ENCODE data around the gene ADCY7.
"Not testable (repeated sequence)": the region's sequence is repeated elsewhere in the genome, so short reads cannot be mapped to it uniquely, and the experiment has no call there.

The ADCY7 gene

GRCh38 chr16:50338371-50339231 is 72.2 kb downstream of the ADCY7 start:
- no peak overlapping the region for H3K27ac Mint-ChIP-seq
- DNase-seq (no peak), ATAC-seq (replicated peaks) (no peak)
- H3K36me3 Mint-ChIP-seq: peaks cover 23 to 41% of the 10 kb centered on the region in 2 donors
- no peaks in the 10 kb centered on the region for H3K9me3 Mint-ChIP-seq
- H3K4me3 Mint-ChIP-seq: no peak overlapping the region
- peaks cover 6% of the 10 kb centered on the region in 2 donors for H3K4me1 Mint-ChIP-seq
- H3K27me3 Mint-ChIP-seq: no peaks in the 10 kb centered on the region

DNA sequence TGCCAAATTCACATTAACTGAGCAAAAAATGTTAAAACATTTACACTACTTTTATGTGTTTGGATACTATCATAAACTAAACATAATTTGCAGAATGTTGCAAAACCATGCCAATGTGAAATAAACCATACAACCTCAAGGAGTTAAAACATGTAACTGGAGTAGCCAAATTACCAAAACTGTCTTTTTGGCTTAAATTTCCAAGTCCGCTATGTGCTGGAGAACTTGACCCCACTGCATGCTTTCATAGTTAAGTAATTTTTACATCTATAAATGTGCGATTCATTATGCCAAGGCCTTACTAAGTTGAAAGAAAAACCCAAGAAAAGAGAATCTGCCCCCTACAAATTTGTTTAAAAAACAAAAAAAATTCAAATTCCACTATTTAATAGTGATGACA is 74.2 kb downstream of the ADCY7 start:
- Mint-ChIP-seq H3K27ac (no peak overlapping the region), H3K36me3 (peaks cover 24 to 43% of the 10 kb centered on the region in 2 donors), H3K4me3 (no peak overlapping the region), H3K9me3 (no peaks in the 10 kb centered on the region), H3K4me1 (peaks cover 6 to 7% of the 10 kb centered on the region in 2 donors), H3K27me3 (no peaks in the 10 kb centered on the region)
- DNase-seq (no peak), ATAC-seq (replicated peaks) (no peak)

DNA sequence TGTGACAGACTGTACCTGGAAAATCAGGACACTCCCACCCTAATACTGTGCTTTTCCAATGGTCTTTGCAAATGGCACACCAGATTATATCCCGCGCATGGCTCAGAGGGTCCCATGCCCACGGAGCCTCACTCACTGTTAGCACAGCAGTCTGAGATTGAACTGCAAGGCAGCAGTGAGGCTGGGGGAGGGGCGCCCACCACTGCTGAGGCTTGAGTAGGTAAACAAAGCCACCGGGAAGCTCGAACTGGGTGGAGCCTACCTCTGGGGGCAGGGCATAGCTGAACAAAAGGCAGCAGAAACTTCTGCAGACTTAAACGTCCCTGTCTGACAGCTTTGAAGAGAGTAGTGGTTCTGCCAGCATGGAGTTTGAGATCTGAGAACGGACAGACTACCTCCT is 77.2 kb downstream of the ADCY7 start:
- not testable (repeated sequence) for H3K9me3 Mint-ChIP-seq; H3K4me3 Mint-ChIP-seq; ATAC-seq (replicated peaks); H3K27ac Mint-ChIP-seq; H3K4me1 Mint-ChIP-seq; H3K27me3 Mint-ChIP-seq; DNase-seq
- H3K36me3 Mint-ChIP-seq: peaks cover 42 to 59% of the 10 kb centered on the region in 2 donors

DNA sequence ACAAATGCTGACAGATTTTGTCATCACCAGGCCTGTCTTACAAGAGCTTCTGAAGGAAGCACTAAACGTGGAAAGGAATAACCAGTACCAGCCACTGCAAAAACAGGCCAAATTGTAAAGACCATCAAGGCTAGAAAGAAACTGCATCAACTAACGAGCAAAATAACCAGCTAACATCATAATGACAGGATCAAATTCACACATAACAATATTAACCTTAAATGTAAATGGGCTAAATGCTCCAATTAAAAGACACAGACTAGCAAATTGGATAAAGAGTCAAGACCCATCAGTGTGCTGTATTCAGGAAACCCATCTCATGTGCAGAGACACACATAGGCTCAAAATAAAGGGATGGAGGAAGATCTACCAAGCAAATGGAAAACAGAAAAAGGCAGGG is 78.9 kb downstream of the ADCY7 start:
- H3K36me3 Mint-ChIP-seq: peaks cover 48 to 67% of the 10 kb centered on the region in 2 donors
- not testable (repeated sequence) for H3K27ac Mint-ChIP-seq; ATAC-seq (replicated peaks)

DNA sequence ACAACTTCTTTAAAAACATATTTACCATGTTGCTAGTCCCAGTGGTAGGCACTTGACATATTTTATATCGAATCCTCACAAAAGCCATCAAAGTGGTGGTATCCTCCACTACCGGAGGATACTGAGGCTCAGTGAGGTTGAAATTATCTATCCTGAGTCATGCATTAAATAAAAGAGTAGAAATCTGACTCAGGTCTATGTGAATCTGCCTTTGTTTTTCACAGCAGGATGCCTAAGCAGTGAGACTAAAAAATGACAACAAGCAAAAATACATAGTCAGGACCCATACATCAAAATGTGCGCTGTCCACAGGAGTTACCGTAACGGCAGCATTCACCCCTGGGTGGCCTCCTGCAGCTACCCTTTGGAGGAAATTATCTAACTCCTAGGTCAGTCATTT is 84.8 kb downstream of the ADCY7 start:
- no peaks in the 10 kb centered on the region for H3K27me3 Mint-ChIP-seq
- no peak for DNase-seq
- no peak overlapping the region for H3K4me3 Mint-ChIP-seq
- ATAC-seq (replicated peaks): no peak
- peaks cover 4 to 6% of the 10 kb centered on the region in 2 donors for H3K9me3 Mint-ChIP-seq
- no peak overlapping the region for H3K27ac Mint-ChIP-seq
- H3K36me3 Mint-ChIP-seq: peaks cover 37 to 49% of the 10 kb centered on the region in 2 donors
- peaks cover 0 to 3% of the 10 kb centered on the region in 2 donors for H3K4me1 Mint-ChIP-seq

More for the DNA sequence above, 78.9 kb downstream of the ADCY7 start:
- DNase-seq, H3K9me3 Mint-ChIP-seq, H3K27me3 Mint-ChIP-seq, H3K4me1 Mint-ChIP-seq, H3K4me3 Mint-ChIP-seq: not testable (repeated sequence)

GRCh38 chr16:50351952-50352351 is 85.6 kb downstream of the ADCY7 start:
- no peak for ATAC-seq (replicated peaks)
- no peak overlapping the region for H3K27ac Mint-ChIP-seq

DNA sequence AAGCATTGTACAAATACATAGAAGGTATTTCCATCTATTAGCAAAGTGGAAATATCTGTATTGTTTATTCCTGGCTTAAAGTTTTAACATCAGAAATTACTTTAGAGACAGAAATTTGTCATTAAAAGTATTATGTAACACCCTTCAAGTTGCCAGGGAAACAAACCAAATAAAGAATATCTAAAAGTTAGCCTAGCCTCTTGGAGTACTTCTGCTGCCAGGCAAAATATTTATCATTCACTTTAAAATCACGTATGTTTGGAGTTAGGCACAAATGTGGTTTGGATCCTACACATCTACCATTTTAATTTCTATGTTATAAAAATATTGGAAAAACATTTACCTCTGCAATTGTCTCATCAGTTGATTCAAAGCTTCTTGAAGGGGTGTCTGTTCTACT is 87.7 kb downstream of the ADCY7 start:
- no peak overlapping the region for H3K4me3 Mint-ChIP-seq
- no peak overlapping the region for H3K27ac Mint-ChIP-seq
- no peaks in the 10 kb centered on the region for H3K4me1 Mint-ChIP-seq
- no peak for ATAC-seq (replicated peaks)
- H3K36me3 Mint-ChIP-seq: peaks cover 24 to 27% of the 10 kb centered on the region in 2 donors
- peaks cover 2 to 4% of the 10 kb centered on the region in 2 donors for H3K9me3 Mint-ChIP-seq
- DNase-seq: no peak
- H3K27me3 Mint-ChIP-seq: no peaks in the 10 kb centered on the region

More at GRCh38 chr16:50351952-50352351, 85.6 kb downstream of the ADCY7 start:
- no peaks in the 10 kb centered on the region for H3K27me3 Mint-ChIP-seq
- peaks cover 4 to 6% of the 10 kb centered on the region in 2 donors for H3K9me3 Mint-ChIP-seq
- peaks cover 36 to 45% of the 10 kb centered on the region in 2 donors for H3K36me3 Mint-ChIP-seq
- no peak overlapping the region for H3K4me3 Mint-ChIP-seq
- no peak for DNase-seq
- H3K4me1 Mint-ChIP-seq: peaks cover 0 to 2% of the 10 kb centered on the region in 2 donors

DNA sequence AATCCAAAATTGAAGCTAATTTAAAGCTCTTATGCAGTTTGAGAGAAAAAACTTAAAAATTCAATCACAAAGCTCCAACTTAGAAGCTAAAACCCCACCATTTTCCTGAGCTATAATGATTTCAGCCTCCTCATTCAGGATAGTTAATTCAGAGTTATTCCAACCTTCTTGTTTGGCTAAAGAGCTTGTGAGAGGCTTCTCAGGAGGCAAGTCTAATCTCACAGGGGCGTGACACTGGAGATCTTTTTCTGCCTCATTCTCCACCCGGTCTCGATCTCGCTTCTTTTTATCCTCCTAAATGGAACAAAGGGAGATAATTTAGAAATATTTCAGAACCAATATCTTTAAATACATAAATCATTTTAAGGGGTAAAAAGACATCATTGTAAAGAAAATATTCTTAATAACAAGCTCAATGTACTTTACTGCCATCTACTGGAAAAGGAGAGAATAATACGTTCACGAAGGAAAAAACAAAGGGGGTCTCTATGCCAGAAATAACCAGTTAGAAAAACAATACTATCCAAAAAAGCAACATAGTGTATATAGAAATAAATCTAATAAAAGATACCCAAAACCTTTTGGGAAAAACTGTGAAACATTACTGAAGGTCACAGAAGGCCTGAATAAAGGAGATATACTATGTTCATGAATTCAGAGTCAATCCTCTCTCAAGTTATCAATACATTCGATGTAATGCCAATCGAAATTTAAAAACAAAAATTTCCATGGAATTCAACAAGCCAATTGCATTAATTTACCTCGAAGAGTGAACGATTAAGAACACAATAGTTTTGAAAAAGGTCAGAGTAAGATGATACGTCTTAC is 88.5 kb downstream of the ADCY7 start:
- Mint-ChIP-seq H3K36me3 (peaks cover 21 to 23% of the 10 kb centered on the region in 2 donors), H3K4me1 (peaks cover 2 to 6% of the 10 kb centered on the region in 2 donors), H3K27me3 (no peaks in the 10 kb centered on the region), H3K9me3 (no peaks in the 10 kb centered on the region), H3K27ac (no peak overlapping the region), H3K4me3 (no peak overlapping the region)
- DNase-seq (no peak), ATAC-seq (replicated peaks) (no peak)

DNA sequence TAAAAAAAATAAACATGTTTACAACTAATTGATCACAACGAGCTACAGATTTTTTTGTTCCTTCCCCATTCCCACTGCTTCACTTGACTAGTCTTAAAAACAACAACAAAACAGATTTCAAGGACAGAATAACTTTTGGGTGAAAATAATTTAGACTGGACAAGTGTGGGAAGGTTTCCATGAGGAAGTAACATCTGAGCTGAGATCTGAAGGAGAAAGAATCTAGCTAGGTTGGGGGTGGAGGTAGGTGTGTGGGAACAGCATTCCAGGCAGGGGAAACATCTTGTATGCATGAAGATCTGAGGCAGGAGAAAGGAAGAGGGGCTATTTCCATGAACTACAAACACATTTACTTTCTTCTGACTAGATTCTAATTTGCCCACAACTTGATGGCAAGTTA is 93.3 kb downstream of the ADCY7 start:
- Mint-ChIP-seq H3K4me1 (peaks cover 15 to 38% of the 10 kb centered on the region in 2 donors), H3K4me3 (no peak overlapping the region), H3K27me3 (no peaks in the 10 kb centered on the region), H3K36me3 (peaks cover 26 to 30% of the 10 kb centered on the region in 2 donors), H3K27ac (peak overlapping the region; percentile 7), H3K9me3 (no peaks in the 10 kb centered on the region)
- DNase-seq: no peak
- ATAC-seq (replicated peaks): no peak

GRCh38 chr16:50360033-50360778 is 93.9 kb downstream of the ADCY7 start:
- Mint-ChIP-seq H3K27ac (peak overlapping the region; percentile 25), H3K36me3 (peaks cover 25 to 29% of the 10 kb centered on the region in 2 donors)
- ATAC-seq (replicated peaks): no peak

GRCh38 chr16:50360779-50361178 is 94.4 kb downstream of the ADCY7 start:
- Mint-ChIP-seq H3K36me3 (peaks cover 24 to 31% of the 10 kb centered on the region in 2 donors), H3K9me3 (no peaks in the 10 kb centered on the region), H3K4me1 (peaks cover 20 to 49% of the 10 kb centered on the region in 2 donors), H3K27me3 (no peaks in the 10 kb centered on the region), H3K27ac (peak overlapping the region; percentile 25), H3K4me3 (no peak overlapping the region)
- ATAC-seq (replicated peaks) (no peak), DNase-seq (no peak)

More at GRCh38 chr16:50360033-50360778, 93.9 kb downstream of the ADCY7 start:
- no peak for DNase-seq
- no peaks in the 10 kb centered on the region for H3K27me3 Mint-ChIP-seq
- H3K4me1 Mint-ChIP-seq: peaks cover 17 to 43% of the 10 kb centered on the region in 2 donors
- no peaks in the 10 kb centered on the region for H3K9me3 Mint-ChIP-seq
- no peak overlapping the region for H3K4me3 Mint-ChIP-seq

DNA sequence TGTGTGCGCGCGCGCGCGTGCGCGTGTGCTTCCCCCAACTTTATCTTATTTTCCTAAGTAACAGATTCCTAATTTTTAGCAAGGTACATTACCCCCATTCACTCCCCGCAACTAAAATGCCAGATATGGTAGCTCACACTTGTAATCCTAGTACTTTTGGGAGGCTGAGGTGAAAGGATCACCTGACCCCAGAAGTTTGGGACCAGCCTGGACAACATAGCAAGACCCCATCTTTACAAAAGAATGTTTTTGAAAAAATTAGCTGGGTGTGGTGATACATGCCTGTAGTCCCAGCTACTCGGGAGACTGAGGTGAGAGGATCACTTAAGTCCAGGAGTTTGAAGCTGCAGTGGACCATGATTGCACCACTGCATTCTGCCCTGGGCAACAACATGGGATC is 97.3 kb downstream of the ADCY7 start:
- Mint-ChIP-seq H3K4me3 (no peak overlapping the region), H3K4me1 (peaks cover 34 to 67% of the 10 kb centered on the region in 2 donors), H3K9me3 (no peaks in the 10 kb centered on the region), H3K27ac (no peak overlapping the region), H3K36me3 (peaks cover 24 to 36% of the 10 kb centered on the region in 2 donors), H3K27me3 (no peaks in the 10 kb centered on the region)
- ATAC-seq (replicated peaks): no peak
- DNase-seq: no peak

DNA sequence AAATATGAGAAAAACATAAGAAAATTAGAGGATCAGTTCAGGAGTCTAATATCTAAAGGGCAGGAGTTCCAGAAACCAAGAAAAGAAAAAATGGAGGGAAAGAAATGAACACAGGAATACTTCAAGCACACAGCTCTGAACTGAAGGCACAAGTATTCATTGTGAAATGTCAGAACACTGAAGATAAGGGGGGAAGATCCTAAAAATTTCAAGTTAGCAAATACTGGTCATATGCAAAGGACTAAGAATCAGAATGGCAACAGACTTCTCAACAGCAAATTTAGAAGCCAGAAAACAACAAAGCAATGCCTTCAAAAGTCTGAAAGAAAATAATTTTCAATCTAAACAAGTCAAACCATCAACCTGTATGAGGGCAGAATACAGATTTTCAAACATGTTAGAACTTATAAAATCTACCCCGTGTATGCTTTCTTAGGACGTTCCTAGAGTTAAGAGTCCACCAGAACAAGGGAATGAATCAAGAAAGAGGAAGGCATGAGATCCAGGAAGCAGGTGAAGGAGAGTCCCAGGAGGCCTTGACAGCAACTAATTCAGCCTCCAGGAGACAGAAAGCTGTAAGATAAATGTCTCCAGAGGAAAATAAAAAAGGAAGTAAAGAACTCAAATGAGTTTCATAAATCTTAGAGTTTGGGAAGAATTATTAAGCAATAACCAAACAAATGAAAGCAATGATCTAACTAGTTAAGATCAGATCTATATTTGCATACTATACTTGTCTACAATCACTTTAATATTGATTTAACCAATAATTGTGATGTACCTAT is 99.6 kb downstream of the ADCY7 start:
- ATAC-seq (replicated peaks): no peak
- Mint-ChIP-seq H3K36me3 (peaks cover 19 to 32% of the 10 kb centered on the region in 2 donors), H3K4me1 (peaks cover 28 to 56% of the 10 kb centered on the region in 2 donors), H3K27ac (no peak overlapping the region), H3K27me3 (no peaks in the 10 kb centered on the region), H3K4me3 (no peak overlapping the region), H3K9me3 (no peaks in the 10 kb centered on the region)
- DNase-seq: no peak

Data from stimulated activated naive B cell treated with anti-CD40 and anti-IgM and Interleukin-4, amounts not matched to agents 10 μg/mL and 1 μg/mL and 100 μg/mL, for 72 hours (primary cell).